HEK293 (cell line): ENCODE results near the gene SEPTIN14.

ENCODE experiments used
- CTCF ChIP-seq: fragments of 450-650 bp; formaldehyde crosslinking; IDR thresholded peaks from 2 replicates; pipeline ENCODE4 v1.5.1; 2016; ENCODE audit warnings: missing biosample characterization, missing genetic modification characterization
- REST ChIP-seq: fragments of 450-650 bp; formaldehyde crosslinking; IDR thresholded peaks from 2 replicates; pipeline ENCODE4 v1.5.1; 2016; ENCODE audit warnings: missing biosample characterization, missing genetic modification characterization
- ZNF501 ChIP-seq: fragments of 450-650 bp; formaldehyde crosslinking; IDR thresholded peaks from 2 replicates; pipeline ENCODE4 v1.5.1; 2016; ENCODE audit warnings: missing biosample characterization, missing genetic modification characterization
- ZNF530 ChIP-seq: fragments of 450-650 bp; formaldehyde crosslinking; IDR thresholded peaks from 2 replicates; pipeline ENCODE4 v1.5.1; 2016; ENCODE audit warnings: low read depth, missing biosample characterization, missing genetic modification characterization
- ZNF580 ChIP-seq: fragments of 450-650 bp; formaldehyde crosslinking; IDR thresholded peaks from 2 replicates; pipeline ENCODE4 v1.5.1; 2016; ENCODE audit warnings: missing biosample characterization, missing genetic modification characterization
- ZNF664 ChIP-seq: fragments of 450-650 bp; formaldehyde crosslinking; IDR thresholded peaks from 2 replicates; pipeline ENCODE4 v1.5.1; 2016; ENCODE audit warnings: missing biosample characterization, missing genetic modification characterization

- TF ChIP-seq ZNF664 (tag by site-specific recombination), result no peak
- TF ChIP-seq REST, result no peak
- no peak for TF ChIP-seq ZNF501 (tag by site-specific recombination)
- TF ChIP-seq CTCF (tag by site-specific recombination), result no peak
- TF ChIP-seq ZNF530, result no peak
- TF ChIP-seq ZNF580 (tag by site-specific recombination), result no peak
Observed at GRCh38 chr7:55784151-55784550, 78.4 kb downstream of the SEPTIN14 start.
